PC-3 (cell line): ENCODE results near the gene DMRT3.

Experiments
- EZH2 ChIP-seq: fragments of 300-600 bp; sonication (generic); IDR thresholded peaks from one replicate; pipeline ENCODE4 v1.6.1; 2017; ENCODE audit warnings: antibody characterized with exemption, mild to moderate bottlenecking, low read length; ENCODE audit not compliant: unreplicated experiment
- EZH2phosphoT487 ChIP-seq: fragments of 300-600 bp; sonication (generic); IDR thresholded peaks from 2 replicates; pipeline ENCODE4 v1.6.1; 2018; ENCODE audit warnings: mild to moderate bottlenecking, antibody characterized with exemption, low read length, borderline replicate concordance
- TF ChIP-seq, protein P1 (sequence below): fragments of 300-600 bp; sonication (generic); conservative IDR thresholded peaks from 2 replicates; pipeline ENCODE4 v1.5.1; 2017; ENCODE audit warnings: antibody characterized with exemption, low read depth, mild to moderate bottlenecking, low read length

GRCh38 chr9:969310-970150, 6.9 kb upstream of the DMRT3 start:
- TF ChIP-seq, protein P1, sequence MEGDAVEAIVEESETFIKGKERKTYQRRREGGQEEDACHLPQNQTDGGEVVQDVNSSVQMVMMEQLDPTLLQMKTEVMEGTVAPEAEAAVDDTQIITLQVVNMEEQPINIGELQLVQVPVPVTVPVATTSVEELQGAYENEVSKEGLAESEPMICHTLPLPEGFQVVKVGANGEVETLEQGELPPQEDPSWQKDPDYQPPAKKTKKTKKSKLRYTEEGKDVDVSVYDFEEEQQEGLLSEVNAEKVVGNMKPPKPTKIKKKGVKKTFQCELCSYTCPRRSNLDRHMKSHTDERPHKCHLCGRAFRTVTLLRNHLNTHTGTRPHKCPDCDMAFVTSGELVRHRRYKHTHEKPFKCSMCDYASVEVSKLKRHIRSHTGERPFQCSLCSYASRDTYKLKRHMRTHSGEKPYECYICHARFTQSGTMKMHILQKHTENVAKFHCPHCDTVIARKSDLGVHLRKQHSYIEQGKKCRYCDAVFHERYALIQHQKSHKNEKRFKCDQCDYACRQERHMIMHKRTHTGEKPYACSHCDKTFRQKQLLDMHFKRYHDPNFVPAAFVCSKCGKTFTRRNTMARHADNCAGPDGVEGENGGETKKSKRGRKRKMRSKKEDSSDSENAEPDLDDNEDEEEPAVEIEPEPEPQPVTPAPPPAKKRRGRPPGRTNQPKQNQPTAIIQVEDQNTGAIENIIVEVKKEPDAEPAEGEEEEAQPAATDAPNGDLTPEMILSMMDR, result no peak
- TF ChIP-seq EZH2phosphoT487, result no peak
- no peak for TF ChIP-seq EZH2
